PC-9 (cell line): Measurements from ENCODE around the gene PDZD7.

Experiments
- EZH2 ChIP-seq: fragments of 200-600 bp; sonication (generic); IDR thresholded peaks from 2 replicates; pipeline ENCODE4 v1.8.0; 2017; ENCODE audit warnings: antibody characterized with exemption, low read depth
- TF ChIP-seq, protein P1 (sequence below): fragments of 200-600 bp; sonication (generic); conservative IDR thresholded peaks from 2 replicates; pipeline ENCODE4 v1.6.1; 2017; ENCODE audit warnings: mixed run types, antibody characterized with exemption, mild to moderate bottlenecking, moderate library complexity

- TF ChIP-seq, protein P1, sequence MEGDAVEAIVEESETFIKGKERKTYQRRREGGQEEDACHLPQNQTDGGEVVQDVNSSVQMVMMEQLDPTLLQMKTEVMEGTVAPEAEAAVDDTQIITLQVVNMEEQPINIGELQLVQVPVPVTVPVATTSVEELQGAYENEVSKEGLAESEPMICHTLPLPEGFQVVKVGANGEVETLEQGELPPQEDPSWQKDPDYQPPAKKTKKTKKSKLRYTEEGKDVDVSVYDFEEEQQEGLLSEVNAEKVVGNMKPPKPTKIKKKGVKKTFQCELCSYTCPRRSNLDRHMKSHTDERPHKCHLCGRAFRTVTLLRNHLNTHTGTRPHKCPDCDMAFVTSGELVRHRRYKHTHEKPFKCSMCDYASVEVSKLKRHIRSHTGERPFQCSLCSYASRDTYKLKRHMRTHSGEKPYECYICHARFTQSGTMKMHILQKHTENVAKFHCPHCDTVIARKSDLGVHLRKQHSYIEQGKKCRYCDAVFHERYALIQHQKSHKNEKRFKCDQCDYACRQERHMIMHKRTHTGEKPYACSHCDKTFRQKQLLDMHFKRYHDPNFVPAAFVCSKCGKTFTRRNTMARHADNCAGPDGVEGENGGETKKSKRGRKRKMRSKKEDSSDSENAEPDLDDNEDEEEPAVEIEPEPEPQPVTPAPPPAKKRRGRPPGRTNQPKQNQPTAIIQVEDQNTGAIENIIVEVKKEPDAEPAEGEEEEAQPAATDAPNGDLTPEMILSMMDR: no peak
- TF ChIP-seq EZH2: no peak
Measured at GRCh38 chr10:101031796-101032636, 1.1 kb upstream of the PDZD7 start.
